Frontal cortex (tissue), 4 donors: Measurements from ENCODE around the gene LAMA5. TPM values are rescaled to one million over a fixed set of nuclear protein-coding genes. Genes with fewer than 3 reads are reported as not detected.

Source experiments
- DNase-seq, 2 donors: peaks; one replicate each; pipeline ENCODE4 v3.0.0; 2012; ENCODE audit warnings: low spot score in 2 of 2
- FAIRE-seq: peaks from 2 replicates; lab custom pipeline; 2012; peaks lifted over from hg19 to GRCh38; lab: Jason Lieb, UNC
- total RNA-seq: library from RNA; depleted of rRNA; stranded (reverse); fragments of >200 nt; gene quantifications from one replicate; pipeline ENCODE4 v1.2.3, GENCODE V29; 2014
- donor health status: control.
- donor health status: control.
- donor health status: control.

Gene LAMA5
- total RNA-seq = 11.4 TPM

- FAIRE-seq = no peak
These were observed at the start of gene LAMA5 for GRCh38 chr20:62367136-62367632. Gene LAMA5 (minus strand): TSS chr20:62367312. CDS start chr20:62367245, 67 bp downstream.

GRCh38 chr20:62415354-62416111 lies 48.4 kb upstream of the LAMA5 start:
- no peak for DNase-seq
- FAIRE-seq = no peak

More at GRCh38 chr20:62367136-62367632, at the start of gene LAMA5:
- DNase-seq = peak; percentile 86

- FAIRE-seq (no peak), DNase-seq (no peak)
These were observed 46.9 kb upstream of the LAMA5 start for GRCh38 chr20:62413896-62414481.

- DNase-seq = no peak
- FAIRE-seq = no peak
These were observed 46.0 kb upstream of the LAMA5 start for GRCh38 chr20:62413025-62413570.

- FAIRE-seq (no peak), DNase-seq (no peak)
These were observed 45.3 kb upstream of the LAMA5 start for GRCh38 chr20:62412194-62413024.

GRCh38 chr20:62411479-62412193 lies 44.5 kb upstream of the LAMA5 start:
- DNase-seq (no peak), FAIRE-seq (no peak)

GRCh38 chr20:62410746-62411478 lies 43.8 kb upstream of the LAMA5 start:
- no peak for DNase-seq
- FAIRE-seq = no peak

- DNase-seq = peak in 1 of 2 donors; percentile 72
- FAIRE-seq = no peak
These were observed 43.0 kb upstream of the LAMA5 start for GRCh38 chr20:62409931-62410745.

GRCh38 chr20:62409086-62409853 lies 42.2 kb upstream of the LAMA5 start:
- DNase-seq (no peak), FAIRE-seq (no peak)

GRCh38 chr20:62408640-62409039 lies 41.5 kb upstream of the LAMA5 start:
- DNase-seq (no peak), FAIRE-seq (no peak)

GRCh38 chr20:62408055-62408454 lies 40.9 kb upstream of the LAMA5 start:
- no peak for FAIRE-seq

GRCh38 chr20:62407221-62407992 lies 40.3 kb upstream of the LAMA5 start, which contains the start of gene CABLES2:
Gene CABLES2 (minus strand): TSS chr20:62407285. CDS start chr20:62407276, 9 bp downstream.
- no peak for FAIRE-seq
- DNase-seq = peak; percentile 98 to 99

More at GRCh38 chr20:62408055-62408454, 40.9 kb upstream of the LAMA5 start:
- DNase-seq = no peak

GRCh38 chr20:62406635-62407176 lies 39.6 kb upstream of the LAMA5 start:
- FAIRE-seq (no peak), DNase-seq (no peak)

GRCh38 chr20:62405981-62406513 lies 38.9 kb upstream of the LAMA5 start:
- FAIRE-seq = no peak

GRCh38 chr20:62405108-62405980 lies 38.2 kb upstream of the LAMA5 start:
- FAIRE-seq (no peak), DNase-seq (peak in 1 of 2 donors; percentile 85)

More at GRCh38 chr20:62405981-62406513, 38.9 kb upstream of the LAMA5 start:
- no peak for DNase-seq
